SK-N-MC (cell line): Measurements from ENCODE around the gene GNAS-AS1.

Experiments
- EZH2 ChIP-seq: fragments of 200-600 bp; sonication (generic); IDR thresholded peaks from one replicate; pipeline ENCODE4 v1.6.1; 2017; ENCODE audit warnings: antibody characterized with exemption
- POLR2AphosphoS5 ChIP-seq: IDR thresholded peaks from 2 replicates; pipeline ENCODE4 v1.6.1; 2012; ENCODE audit warnings: mild to moderate bottlenecking, low read depth, low read length, borderline replicate concordance

- TF ChIP-seq POLR2AphosphoS5 (no peak), EZH2 (no peak)
These were observed 61.7 kb downstream of the GNAS-AS1 start for GRCh38 chr20:58788896-58789544.
